SU-DHL-6 (cell line): ENCODE data around the gene PRR4.

Experiments used
- CTCF ChIP-seq: fragments of 200-600 bp; sonication (generic); IDR thresholded peaks from one replicate; pipeline ENCODE4 v1.5.1; 2017; ENCODE audit warnings: antibody characterized with exemption, mild to moderate bottlenecking, low read length, moderate library complexity; ENCODE audit not compliant: insufficient read depth, poor library complexity, severe bottlenecking
- EZH2phosphoT487 ChIP-seq: fragments of 200-600 bp; sonication (generic), shearing (Covaris generic); conservative IDR thresholded peaks from 2 replicates; pipeline ENCODE4 v1.6.1; 2018; ENCODE audit warnings: mild to moderate bottlenecking, antibody characterized with exemption, low read length, moderate library complexity, mixed read lengths

GRCh38 chr12:10873378-10873777 lies 24.1 kb upstream of the PRR4 start:
- TF ChIP-seq CTCF (no peak), EZH2phosphoT487 (no peak)
